SK-N-SH treated with all-trans-retinoic acid at 6 μM for 48 hours (cell line): Measurements from ENCODE around the gene ZNF618.

Source experiments
- ATAC-seq: fragments of 200-7000 bp; cut with Tn5 transposase; 3 replicates; pipeline ENCODE4 v1.9.1; 2020; ENCODE audit warnings: mild to moderate bottlenecking, moderate library complexity
- ARNTL ChIP-seq: fragments of 450-650 bp; formaldehyde crosslinking; IDR thresholded peaks from 2 replicates; pipeline ENCODE4 v1.5.0; 2020; ENCODE audit warnings: low read depth, mild to moderate bottlenecking, moderate library complexity, borderline replicate concordance
- BACH2 ChIP-seq: fragments of 250-450 bp; sonication (Bioruptor Pico); IDR thresholded peaks from 2 replicates; pipeline ENCODE4 v1.9.0; 2021; ENCODE audit warnings: mild to moderate bottlenecking, borderline replicate concordance
- CSDC2 ChIP-seq: fragments of 250-450 bp; sonication (Bioruptor Pico); IDR thresholded peaks from 2 replicates; pipeline ENCODE4 v1.5.0; 2020; ENCODE audit warnings: mild to moderate bottlenecking, moderate library complexity
- ESRRG ChIP-seq: fragments of 250-450 bp; sonication (Bioruptor Pico); IDR thresholded peaks from 2 replicates; pipeline ENCODE4 v1.6.1; 2021; ENCODE audit warnings: mild to moderate bottlenecking
- GLIS3 ChIP-seq: fragments of 250-450 bp; sonication (Bioruptor Pico); IDR thresholded peaks from 2 replicates; pipeline ENCODE4 v1.5.0; 2020; ENCODE audit warnings: mild to moderate bottlenecking, moderate library complexity
- OSR1 ChIP-seq: fragments of 250-450 bp; sonication (Bioruptor Pico); IDR thresholded peaks from 2 replicates; pipeline ENCODE4 v1.8.0; 2022; ENCODE audit warnings: moderate library complexity, mild to moderate bottlenecking, inconsistent platforms
- PATZ1 ChIP-seq: fragments of 250-450 bp; sonication (Bioruptor Pico); IDR thresholded peaks from 2 replicates; pipeline ENCODE4 v1.8.0; 2020; ENCODE audit warnings: mild to moderate bottlenecking, moderate library complexity, borderline replicate concordance
- PPARA ChIP-seq: fragments of 250-450 bp; sonication (Bioruptor Pico); IDR thresholded peaks from 2 replicates; pipeline ENCODE4 v1.5.0; 2020; ENCODE audit warnings: mild to moderate bottlenecking, borderline replicate concordance
- RARB ChIP-seq: fragments of 250-450 bp; sonication (Bioruptor Pico); IDR thresholded peaks from 2 replicates; pipeline ENCODE4 v1.8.0; 2021; ENCODE audit warnings: mild to moderate bottlenecking, moderate library complexity
- SNAI2 ChIP-seq: fragments of 250-450 bp; sonication (Bioruptor Pico); IDR thresholded peaks from 2 replicates; pipeline ENCODE4 v1.5.0; 2020; ENCODE audit warnings: mild to moderate bottlenecking, moderate library complexity
- TCF4 ChIP-seq: fragments of 250-450 bp; sonication (Bioruptor Pico); IDR thresholded peaks from 2 replicates; pipeline ENCODE4 v1.8.0; 2021; ENCODE audit warnings: mild to moderate bottlenecking, moderate library complexity, borderline replicate concordance
- ZC3H10 ChIP-seq: fragments of 250-450 bp; sonication (Bioruptor Pico); IDR thresholded peaks from 2 replicates; pipeline ENCODE4 v1.5.1; 2021; ENCODE audit warnings: mild to moderate bottlenecking, moderate library complexity
- ZFP3 ChIP-seq: fragments of 250-450 bp; sonication (Bioruptor Pico); IDR thresholded peaks from 2 replicates; pipeline ENCODE4 v1.5.0; 2020; ENCODE audit warnings: mild to moderate bottlenecking, moderate library complexity
- ZNF565 ChIP-seq: fragments of 450-650 bp; formaldehyde crosslinking; conservative IDR thresholded peaks from 2 replicates; pipeline ENCODE4 v1.5.0; 2020; ENCODE audit warnings: low read depth, mild to moderate bottlenecking, moderate library complexity
- ZNF70 ChIP-seq: fragments of 450-650 bp; formaldehyde crosslinking; IDR thresholded peaks from 2 replicates; pipeline ENCODE4 v1.5.0; 2020; ENCODE audit warnings: mild to moderate bottlenecking, moderate library complexity
- TF ChIP-seq, protein P1 (sequence below): fragments of 250-450 bp; sonication (Bioruptor Pico); IDR thresholded peaks from 2 replicates; pipeline ENCODE4 v1.8.0; 2021; ENCODE audit warnings: low read depth, mild to moderate bottlenecking, moderate library complexity, borderline replicate concordance
- TF ChIP-seq, protein P2 (sequence below): fragments of 250-450 bp; sonication (Bioruptor Pico); IDR thresholded peaks from 2 replicates; pipeline ENCODE4 v1.5.0; 2020; ENCODE audit warnings: mild to moderate bottlenecking, moderate library complexity
- TF ChIP-seq, protein P3 (sequence below): fragments of 250-450 bp; sonication (Bioruptor Pico); IDR thresholded peaks from 2 replicates; pipeline ENCODE4 v1.5.1; 2020; ENCODE audit warnings: low read depth, mild to moderate bottlenecking, moderate library complexity
- TF ChIP-seq, protein P4 (sequence below): fragments of 250-450 bp; sonication (Bioruptor Pico); IDR thresholded peaks from 2 replicates; pipeline ENCODE4 v1.5.1; 2021; ENCODE audit warnings: mild to moderate bottlenecking, moderate library complexity

ZNF618 gene

GRCh38 chr9:114004221-114004716 lies 128.2 kb downstream of the ZNF618 start:
- no peak for ATAC-seq

GRCh38 chr9:114005371-114006154 lies 129.5 kb downstream of the ZNF618 start:
- no peak for ATAC-seq
- TF ChIP-seq PATZ1 (CRISPR knock-in tag) = no peak
- TF ChIP-seq, protein P1, sequence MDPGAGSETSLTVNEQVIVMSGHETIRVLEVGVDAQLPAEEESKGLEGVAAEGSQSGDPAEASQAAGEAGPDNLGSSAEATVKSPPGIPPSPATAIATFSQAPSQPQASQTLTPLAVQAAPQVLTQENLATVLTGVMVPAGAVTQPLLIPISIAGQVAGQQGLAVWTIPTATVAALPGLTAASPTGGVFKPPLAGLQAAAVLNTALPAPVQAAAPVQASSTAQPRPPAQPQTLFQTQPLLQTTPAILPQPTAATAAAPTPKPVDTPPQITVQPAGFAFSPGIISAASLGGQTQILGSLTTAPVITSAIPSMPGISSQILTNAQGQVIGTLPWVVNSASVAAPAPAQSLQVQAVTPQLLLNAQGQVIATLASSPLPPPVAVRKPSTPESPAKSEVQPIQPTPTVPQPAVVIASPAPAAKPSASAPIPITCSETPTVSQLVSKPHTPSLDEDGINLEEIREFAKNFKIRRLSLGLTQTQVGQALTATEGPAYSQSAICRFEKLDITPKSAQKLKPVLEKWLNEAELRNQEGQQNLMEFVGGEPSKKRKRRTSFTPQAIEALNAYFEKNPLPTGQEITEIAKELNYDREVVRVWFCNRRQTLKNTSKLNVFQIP (CRISPR knock-in tag) = no peak
- no peak for TF ChIP-seq ZC3H10 (CRISPR knock-in tag)
- no peak for TF ChIP-seq ZFP3 (CRISPR knock-in tag)
- TF ChIP-seq, protein P2, sequence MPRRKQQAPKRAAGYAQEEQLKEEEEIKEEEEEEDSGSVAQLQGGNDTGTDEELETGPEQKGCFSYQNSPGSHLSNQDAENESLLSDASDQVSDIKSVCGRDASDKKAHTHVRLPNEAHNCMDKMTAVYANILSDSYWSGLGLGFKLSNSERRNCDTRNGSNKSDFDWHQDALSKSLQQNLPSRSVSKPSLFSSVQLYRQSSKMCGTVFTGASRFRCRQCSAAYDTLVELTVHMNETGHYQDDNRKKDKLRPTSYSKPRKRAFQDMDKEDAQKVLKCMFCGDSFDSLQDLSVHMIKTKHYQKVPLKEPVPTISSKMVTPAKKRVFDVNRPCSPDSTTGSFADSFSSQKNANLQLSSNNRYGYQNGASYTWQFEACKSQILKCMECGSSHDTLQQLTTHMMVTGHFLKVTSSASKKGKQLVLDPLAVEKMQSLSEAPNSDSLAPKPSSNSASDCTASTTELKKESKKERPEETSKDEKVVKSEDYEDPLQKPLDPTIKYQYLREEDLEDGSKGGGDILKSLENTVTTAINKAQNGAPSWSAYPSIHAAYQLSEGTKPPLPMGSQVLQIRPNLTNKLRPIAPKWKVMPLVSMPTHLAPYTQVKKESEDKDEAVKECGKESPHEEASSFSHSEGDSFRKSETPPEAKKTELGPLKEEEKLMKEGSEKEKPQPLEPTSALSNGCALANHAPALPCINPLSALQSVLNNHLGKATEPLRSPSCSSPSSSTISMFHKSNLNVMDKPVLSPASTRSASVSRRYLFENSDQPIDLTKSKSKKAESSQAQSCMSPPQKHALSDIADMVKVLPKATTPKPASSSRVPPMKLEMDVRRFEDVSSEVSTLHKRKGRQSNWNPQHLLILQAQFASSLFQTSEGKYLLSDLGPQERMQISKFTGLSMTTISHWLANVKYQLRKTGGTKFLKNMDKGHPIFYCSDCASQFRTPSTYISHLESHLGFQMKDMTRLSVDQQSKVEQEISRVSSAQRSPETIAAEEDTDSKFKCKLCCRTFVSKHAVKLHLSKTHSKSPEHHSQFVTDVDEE = no peak
- TF ChIP-seq BACH2 = no peak
- TF ChIP-seq, protein P3, sequence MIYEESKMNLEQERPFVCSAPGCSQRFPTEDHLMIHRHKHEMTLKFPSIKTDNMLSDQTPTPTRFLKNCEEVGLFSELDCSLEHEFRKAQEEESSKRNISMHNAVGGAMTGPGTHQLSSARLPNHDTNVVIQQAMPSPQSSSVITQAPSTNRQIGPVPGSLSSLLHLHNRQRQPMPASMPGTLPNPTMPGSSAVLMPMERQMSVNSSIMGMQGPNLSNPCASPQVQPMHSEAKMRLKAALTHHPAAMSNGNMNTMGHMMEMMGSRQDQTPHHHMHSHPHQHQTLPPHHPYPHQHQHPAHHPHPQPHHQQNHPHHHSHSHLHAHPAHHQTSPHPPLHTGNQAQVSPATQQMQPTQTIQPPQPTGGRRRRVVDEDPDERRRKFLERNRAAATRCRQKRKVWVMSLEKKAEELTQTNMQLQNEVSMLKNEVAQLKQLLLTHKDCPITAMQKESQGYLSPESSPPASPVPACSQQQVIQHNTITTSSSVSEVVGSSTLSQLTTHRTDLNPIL (CRISPR knock-in tag) = no peak
- no peak for TF ChIP-seq CSDC2 (CRISPR knock-in tag)
- TF ChIP-seq SNAI2 (CRISPR knock-in tag) = no peak
- TF ChIP-seq OSR1 = no peak
- TF ChIP-seq ZNF565 (CRISPR knock-in tag) = no peak
- no peak for TF ChIP-seq TCF4 (CRISPR knock-in tag)
- TF ChIP-seq, all 23 proteins: peak for 0

More at GRCh38 chr9:114004221-114004716, 128.2 kb downstream of the ZNF618 start:
- no peak for TF ChIP-seq OSR1
- no peak for TF ChIP-seq ZNF70 (CRISPR knock-in tag)
- TF ChIP-seq TCF4 (CRISPR knock-in tag) = no peak
- TF ChIP-seq, protein P1 (CRISPR knock-in tag) = no peak
- no peak for TF ChIP-seq ESRRG
- TF ChIP-seq GLIS3 (CRISPR knock-in tag) = no peak
- no peak for TF ChIP-seq SNAI2 (CRISPR knock-in tag)
- no peak for TF ChIP-seq ZFP3 (CRISPR knock-in tag)
- no peak for TF ChIP-seq CSDC2 (CRISPR knock-in tag)
- TF ChIP-seq, protein P4, sequence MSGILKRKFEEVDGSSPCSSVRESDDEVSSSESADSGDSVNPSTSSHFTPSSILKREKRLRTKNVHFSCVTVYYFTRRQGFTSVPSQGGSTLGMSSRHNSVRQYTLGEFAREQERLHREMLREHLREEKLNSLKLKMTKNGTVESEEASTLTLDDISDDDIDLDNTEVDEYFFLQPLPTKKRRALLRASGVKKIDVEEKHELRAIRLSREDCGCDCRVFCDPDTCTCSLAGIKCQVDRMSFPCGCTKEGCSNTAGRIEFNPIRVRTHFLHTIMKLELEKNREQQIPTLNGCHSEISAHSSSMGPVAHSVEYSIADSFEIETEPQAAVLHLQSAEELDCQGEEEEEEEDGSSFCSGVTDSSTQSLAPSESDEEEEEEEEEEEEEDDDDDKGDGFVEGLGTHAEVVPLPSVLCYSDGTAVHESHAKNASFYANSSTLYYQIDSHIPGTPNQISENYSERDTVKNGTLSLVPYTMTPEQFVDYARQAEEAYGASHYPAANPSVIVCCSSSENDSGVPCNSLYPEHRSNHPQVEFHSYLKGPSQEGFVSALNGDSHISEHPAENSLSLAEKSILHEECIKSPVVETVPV = no peak
- TF ChIP-seq ARNTL (CRISPR knock-in tag) = no peak

GRCh38 chr9:114006155-114006550 lies 130.0 kb downstream of the ZNF618 start:
- ATAC-seq = no peak
- TF ChIP-seq GLIS3 (CRISPR knock-in tag) (no peak), PPARA (no peak), ZC3H10 (CRISPR knock-in tag) (no peak), RARB (CRISPR knock-in tag) (no peak), ARNTL (CRISPR knock-in tag) (no peak), ZNF565 (CRISPR knock-in tag) (no peak), CSDC2 (CRISPR knock-in tag) (no peak), ZNF70 (CRISPR knock-in tag) (no peak), ESRRG (no peak)
